Spleen (tissue), 3 donors: ENCODE data around the gene CD72.
"Not testable (repeated sequence)": the region's sequence is repeated elsewhere in the genome, so short reads cannot be mapped to it uniquely, and the experiment has no call there.

Source experiments
- POLR2A ChIP-seq, 3 donors: fragments of 450-650 bp; IDR thresholded peaks; one replicate each; pipeline ENCODE4 v1.5.1; 2017; ENCODE audit warnings: antibody characterized with exemption in 3 of 3, mild to moderate bottlenecking in 1 of 3
- POLR2AphosphoS5 ChIP-seq, 3 donors: sonication (generic); formaldehyde crosslinking; IDR thresholded peaks; one replicate each; pipeline ENCODE4 v1.5.1; 2017; ENCODE audit warnings: antibody characterized with exemption in 3 of 3

DNA sequence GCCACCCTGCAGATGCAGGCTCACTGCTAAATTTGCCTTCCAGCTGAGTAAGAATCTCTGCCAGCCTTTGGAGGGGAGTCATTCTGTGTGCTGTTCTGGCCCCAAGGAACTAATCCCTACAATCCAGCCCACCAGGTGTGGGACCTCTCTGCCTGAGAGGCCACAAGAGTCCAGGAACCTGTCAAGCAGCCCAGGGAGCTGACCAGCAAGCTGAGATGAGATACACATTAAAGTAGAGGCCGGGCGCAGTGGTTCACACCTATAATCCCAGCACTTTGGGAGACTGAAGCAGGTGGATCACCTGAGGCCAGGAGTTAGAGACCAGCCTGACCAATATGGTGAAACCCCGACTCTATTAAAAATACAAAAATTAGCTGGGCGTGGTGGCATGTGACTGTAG lies 6.1 kb downstream of the CD72 start:
- TF ChIP-seq POLR2AphosphoS5, POLR2A (IDR thresholded peaks at IDR 0.05): not testable (repeated sequence)
